ENCODE measurements around the gene GATAD2A. TPM values are rescaled to one million over a fixed set of nuclear protein-coding genes. Genes with fewer than 3 reads are reported as not detected.
"Not testable (repeated sequence)": the region's sequence is repeated elsewhere in the genome, so short reads cannot be mapped to it uniquely, and the experiment has no call there.

The GATAD2A gene, protein sequence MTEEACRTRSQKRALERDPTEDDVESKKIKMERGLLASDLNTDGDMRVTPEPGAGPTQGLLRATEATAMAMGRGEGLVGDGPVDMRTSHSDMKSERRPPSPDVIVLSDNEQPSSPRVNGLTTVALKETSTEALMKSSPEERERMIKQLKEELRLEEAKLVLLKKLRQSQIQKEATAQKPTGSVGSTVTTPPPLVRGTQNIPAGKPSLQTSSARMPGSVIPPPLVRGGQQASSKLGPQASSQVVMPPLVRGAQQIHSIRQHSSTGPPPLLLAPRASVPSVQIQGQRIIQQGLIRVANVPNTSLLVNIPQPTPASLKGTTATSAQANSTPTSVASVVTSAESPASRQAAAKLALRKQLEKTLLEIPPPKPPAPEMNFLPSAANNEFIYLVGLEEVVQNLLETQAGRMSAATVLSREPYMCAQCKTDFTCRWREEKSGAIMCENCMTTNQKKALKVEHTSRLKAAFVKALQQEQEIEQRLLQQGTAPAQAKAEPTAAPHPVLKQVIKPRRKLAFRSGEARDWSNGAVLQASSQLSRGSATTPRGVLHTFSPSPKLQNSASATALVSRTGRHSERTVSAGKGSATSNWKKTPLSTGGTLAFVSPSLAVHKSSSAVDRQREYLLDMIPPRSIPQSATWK
- 29.7 TPM for total RNA-seq
- long read RNA-seq, partial matches to known transcripts: 3 of 9 reads
- long read RNA-seq, other reads (novel, unspliced or antisense): 6 of 9 reads

DNA sequence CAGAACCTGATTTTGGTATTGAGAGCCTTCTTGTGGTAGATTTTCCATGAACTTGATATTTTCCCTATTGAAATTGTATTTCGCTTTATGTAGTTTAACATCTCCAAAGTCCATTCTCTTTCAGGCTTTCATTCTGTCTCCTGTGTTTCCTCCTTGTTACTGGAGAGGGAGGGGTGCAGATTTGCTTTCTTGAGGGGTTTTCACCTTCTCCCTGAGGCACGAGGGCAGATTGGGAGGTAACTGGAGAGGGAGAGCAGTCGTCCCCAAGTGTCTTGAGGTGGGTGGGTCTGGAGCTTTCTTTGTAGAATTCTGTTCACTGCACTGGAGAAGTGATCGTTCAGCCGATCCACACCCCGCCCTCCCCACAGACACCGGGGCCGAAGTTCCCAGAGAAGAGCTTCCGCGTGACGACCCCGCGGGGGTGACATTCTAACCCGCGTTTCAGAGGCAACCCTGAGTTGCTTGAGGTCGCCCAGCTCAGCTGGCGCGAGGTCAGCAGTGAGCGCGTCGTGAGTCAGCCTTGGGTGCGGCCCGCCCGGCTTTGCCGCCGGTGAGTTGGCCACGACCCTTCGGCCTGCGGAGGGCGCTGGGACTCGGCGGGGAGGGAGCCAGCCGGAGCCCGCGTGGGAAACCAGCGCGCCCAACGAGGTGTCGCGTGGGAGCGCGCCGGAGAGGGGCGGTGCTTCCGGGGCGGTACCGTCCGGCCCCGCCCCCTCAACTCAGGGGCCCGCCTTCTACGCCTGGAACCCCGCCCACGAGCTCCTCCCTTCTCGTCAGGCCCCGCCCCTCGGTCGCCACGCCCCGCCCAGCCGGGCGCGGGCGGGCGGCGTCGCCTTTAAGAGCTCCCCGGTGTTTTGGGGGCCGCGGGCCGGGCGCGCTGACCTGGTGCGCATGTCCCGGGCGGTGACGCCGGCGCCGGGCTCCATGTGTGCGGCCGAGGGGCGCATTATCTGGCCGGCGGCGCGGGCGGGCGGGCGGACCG, at the start of gene GATAD2A:
Gene GATAD2A (plus strand): TSS at position 797 of the 982 bp plus-strand sequence. CDS start 59,671 bp downstream, outside the sequence.
- DNase-seq (peak; percentile 97), ATAC-seq (peak; percentile 97)
- intact Hi-C loops (cut with micrococcal nuclease): no loop called here

DNA sequence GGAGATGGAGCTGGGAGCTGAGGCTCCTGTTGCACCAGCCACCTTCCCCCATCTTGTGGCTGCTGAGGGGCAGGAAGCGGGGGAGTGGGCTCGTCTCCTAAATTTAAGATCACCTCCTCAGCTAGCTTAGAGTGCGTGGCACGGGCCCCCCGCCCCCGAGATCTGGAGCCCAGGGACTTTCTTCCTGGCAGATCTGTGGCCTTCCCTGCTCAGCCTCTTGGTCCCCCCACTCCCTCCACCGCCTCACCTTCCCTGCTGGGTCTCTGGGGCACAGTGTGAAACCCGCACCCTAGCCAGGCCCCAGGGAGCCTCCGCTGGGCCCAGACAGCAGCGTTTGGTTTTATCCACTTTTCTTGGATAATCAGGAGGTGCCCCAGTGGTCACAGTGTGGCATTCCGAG, 49.0 kb upstream of the GATAD2A start:
- no peak for DNase-seq
- intact Hi-C loops (cut with micrococcal nuclease): no loop called here
- ATAC-seq: no peak

DNA sequence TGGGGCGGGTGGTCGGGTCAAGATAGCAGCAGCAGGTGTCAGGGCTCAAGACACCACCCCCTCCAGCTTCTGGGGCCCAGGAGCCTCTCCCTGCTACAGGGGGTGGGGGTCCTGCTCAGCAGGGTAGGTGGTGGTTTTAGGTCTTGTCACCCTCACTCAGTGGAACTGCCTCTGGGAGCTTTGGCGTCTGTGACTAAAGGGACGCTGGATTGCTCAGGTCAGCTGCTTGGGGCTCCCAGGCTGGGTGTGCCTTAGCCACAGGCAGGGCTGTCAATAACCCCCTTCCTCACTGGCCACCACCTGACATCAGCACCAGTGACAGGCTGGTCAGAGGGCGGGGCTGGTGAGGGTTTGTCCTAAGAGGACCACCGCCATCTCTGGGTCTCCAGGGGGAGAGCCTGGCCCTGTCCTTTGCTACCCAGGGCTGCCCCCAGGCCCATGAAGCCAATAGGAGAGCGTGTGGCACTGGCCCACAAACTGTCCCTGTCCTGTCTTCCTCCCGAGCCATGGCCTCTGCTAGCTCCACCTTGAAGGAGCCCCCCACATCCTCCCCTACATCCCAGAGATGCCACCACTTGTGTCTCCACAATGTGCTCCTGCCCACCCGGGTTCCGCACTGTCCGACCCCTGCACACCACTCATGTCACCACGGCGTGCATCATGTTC, 48.4 kb upstream of the GATAD2A start:
- intact Hi-C loops (cut with micrococcal nuclease): no loop called here
- no peak for DNase-seq

DNA sequence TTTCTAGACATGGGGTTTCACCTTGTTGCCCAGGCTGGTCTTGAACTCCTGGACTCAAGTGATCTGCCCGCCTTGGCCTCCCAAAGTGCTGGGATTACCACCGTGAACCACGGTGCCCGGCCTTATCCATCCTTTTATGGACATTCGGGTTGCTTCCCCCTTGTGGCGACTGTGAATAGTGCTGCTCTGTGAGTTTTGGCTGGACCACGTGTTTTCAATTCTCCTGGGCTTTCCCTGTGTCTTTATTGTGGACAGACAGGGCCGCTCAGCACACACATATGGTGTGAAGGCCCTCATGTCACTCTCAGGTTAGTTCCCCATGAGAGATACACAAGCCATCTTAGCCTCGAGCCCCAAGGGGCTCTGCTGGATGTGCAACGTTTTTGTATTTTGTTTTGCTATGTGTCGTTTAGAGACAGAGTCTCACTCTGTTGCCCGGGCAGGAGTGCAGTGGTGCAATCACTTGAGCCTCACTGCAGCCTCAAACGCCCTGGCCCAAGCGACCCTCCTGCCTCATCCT, 44.3 kb upstream of the GATAD2A start:
- peak; percentile 80 for DNase-seq
- intact Hi-C loops (cut with micrococcal nuclease): loop anchor here (5.0 kb wide), 1 partner anchor 131 kb away; no protein-coding TSS in a partner anchor

More for the DNA sequence above, 48.4 kb upstream of the GATAD2A start:
- ATAC-seq: no peak

DNA sequence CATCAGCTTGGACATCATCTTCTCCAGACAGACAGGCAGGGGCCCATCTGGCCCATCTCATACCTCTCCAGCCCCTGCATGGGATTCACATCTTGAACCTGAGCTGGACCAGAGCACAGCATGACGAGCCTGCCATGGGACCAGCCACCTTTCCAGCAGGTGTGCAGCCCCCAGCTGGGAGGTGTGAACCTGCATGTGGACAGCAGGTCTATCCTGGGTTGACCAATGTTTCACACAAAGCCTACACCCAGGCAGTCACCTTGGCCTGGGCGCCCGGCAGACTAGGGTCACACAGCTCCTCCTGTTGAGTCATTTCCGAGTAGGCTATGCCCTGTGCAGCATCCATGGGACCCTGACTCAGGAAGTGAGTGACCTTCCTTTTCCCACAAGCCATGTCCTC, 43.4 kb upstream of the GATAD2A start:
- no peak for ATAC-seq
- intact Hi-C loops (cut with micrococcal nuclease): loop anchor here (5.0 kb wide), 1 partner anchor 130 kb away; no protein-coding TSS in a partner anchor
- DNase-seq: no peak

More for the DNA sequence above, 44.3 kb upstream of the GATAD2A start:
- peak; percentile 80 for ATAC-seq

DNA sequence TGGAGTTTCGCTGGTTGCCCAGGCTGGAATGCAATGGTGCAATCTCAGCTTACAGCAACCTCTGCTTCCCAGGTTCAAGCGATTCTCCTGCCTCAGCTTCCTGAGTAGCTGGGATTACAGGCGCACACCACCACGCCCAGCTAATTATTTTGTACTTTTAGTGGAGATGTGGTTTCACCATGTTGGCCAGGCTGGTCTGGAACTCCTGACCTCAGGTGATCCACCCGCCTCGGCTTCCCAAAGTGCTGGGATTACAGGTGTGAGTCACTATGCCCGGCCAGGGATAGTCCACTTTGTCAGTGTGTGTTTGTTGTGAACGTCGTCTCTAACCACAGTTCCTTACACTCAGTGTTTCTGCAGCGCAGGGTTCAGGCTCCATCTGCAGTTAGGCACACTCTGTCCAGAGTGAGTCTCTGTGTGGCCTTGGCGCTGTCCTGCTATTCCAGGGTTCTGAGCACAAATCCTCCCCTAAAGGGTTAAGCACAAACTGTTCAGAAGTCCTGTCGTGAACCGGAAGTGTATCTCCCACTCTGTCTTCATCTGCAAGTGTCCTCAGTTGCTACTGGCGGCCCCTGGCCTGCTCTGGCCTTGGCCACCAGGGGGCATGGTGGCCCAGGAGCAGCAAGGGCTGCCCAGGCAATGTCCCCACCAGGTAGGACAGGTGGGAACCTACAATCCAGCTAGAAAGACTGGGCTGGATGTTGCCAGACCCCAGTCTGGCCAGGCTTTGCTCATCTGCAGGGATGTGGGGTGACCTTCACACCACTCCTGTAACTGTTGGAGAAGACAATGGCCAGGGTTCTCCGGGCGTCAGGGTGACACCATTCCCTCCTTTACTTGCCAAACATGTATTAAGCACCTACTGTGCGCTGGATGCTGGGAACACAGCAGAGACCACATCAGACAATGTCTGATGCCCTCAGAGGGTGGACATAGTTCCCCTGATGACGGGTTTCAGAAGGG, 38.8 kb upstream of the GATAD2A start:
- ATAC-seq: peak; percentile 86
- intact Hi-C loops (cut with micrococcal nuclease): no loop called here
- DNase-seq: peak; percentile 81

DNA sequence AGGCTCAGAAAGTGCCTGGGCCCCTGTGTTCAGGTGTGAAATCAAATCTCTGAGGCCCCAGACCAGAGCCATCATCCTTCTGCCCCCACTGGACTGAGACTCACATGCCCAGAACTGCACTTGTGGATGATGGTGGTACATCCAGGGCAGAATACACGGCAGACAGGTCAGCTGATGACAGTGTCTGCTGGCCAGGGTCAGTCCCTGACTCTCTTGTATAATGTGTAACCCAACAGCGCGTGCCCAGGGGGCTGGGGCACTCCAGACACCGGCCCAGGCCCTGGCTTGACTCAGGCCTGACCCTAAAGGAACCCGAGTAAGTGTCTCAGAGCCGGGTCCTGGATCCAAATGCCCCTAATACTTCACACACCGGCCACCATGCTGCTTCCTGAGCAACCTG, 37.4 kb upstream of the GATAD2A start:
- DNase-seq: no peak
- ATAC-seq: no peak

DNA sequence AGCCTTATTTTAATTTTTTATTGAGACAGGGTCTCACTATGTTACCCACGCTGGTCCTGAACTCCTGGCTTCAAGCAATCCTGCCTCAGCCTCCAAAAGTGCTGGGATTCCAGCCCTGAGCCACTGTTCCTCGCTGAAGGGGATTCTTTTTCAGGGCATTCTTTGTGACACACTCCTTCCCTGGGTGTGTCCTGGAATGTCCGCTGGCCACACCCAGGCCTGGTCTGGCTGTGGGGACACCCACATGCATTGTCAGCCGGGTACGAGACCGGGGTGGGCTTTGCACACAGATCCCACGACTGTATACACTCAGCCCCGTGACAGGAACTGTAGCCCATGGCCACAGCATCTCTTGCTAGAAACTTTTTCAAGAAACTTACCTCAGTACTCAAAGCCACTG, 34.4 kb upstream of the GATAD2A start:
- ATAC-seq: no peak
- intact Hi-C loops (cut with micrococcal nuclease): no loop called here

More for the DNA sequence above, 37.4 kb upstream of the GATAD2A start:
- intact Hi-C loops (cut with micrococcal nuclease): no loop called here

DNA sequence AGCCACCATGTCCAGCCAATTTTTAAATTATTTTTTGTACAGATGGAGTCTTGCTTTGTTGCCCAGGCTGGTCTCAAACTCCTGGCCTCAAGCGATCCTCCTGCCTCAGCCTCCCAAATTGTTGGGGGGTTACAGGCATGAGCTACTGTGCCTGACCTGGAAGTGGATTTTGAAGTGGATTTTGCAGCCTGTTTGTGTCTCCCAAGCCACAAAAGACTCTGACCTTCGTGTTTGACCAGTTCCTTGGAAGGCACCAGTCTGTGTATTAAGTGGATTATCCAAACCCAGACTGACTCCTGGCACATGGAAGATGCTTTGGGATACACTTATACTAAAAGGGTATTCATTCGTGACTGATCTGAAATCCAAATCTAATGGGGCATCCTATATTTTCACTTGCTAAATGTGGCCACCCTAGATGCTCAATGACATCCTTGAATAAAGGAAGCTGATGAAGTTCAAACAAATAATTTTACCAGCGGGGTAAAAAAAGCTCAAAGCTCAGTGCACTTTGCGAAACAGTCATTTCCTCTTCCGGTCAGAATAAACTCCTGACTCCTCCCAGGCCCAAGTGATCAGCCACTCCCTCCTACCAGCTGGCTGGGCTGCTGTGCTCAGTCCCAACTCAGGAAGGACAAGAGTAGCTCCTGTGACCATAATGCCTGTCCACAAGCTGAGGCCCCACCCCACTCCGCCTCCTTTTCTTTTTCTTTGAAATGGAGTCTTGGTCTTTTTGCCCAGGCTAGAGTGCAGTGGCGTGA, 32.6 kb upstream of the GATAD2A start:
- intact Hi-C loops (cut with micrococcal nuclease): no loop called here
- ATAC-seq: peak; percentile 90
- DNase-seq: peak; percentile 62

More for the DNA sequence above, 34.4 kb upstream of the GATAD2A start:
- DNase-seq: no peak

DNA sequence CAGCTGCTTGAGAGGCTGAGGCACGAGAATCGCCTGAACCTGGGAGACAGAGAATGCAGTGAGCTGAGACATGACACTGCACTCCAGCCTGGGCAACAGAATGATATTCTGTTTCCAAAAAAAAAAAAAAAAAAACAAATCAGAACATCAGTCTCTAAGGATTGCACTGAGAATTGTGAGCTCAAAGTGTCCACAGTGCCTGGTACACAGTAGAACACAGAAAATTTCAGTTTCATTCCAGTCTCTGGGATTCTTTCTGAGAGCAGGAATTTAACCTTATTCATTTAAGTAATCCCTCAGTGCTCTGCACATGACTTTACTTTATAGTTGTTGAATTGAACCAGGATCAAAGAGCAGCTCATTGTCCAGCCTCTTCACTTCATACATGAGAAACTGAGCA, 25.9 kb upstream of the GATAD2A start:
- DNase-seq (no peak), ATAC-seq (no peak)
- intact Hi-C loops (cut with micrococcal nuclease): no loop called here

DNA sequence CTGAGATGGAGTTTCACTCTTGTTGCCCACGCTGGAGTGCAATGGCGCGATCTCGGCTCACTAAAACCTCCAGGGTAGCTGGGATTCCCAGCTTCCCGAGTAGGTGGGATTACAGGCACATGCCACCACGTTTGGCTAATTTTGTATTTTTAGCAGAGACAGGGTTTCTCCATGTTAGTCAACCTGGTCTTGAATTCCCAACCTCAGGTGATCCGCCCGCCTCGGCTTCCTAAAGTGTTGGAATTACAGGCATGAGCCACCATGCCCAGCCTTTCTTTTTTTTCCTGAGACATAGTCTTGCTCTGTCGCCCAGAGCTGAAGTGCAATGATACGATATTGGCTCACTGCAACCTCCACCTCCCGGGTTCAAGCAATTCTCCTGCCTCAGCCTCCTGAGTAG, 25.2 kb upstream of the GATAD2A start:
- intact Hi-C loops (cut with micrococcal nuclease); ATAC-seq; DNase-seq: not testable (repeated sequence)

DNA sequence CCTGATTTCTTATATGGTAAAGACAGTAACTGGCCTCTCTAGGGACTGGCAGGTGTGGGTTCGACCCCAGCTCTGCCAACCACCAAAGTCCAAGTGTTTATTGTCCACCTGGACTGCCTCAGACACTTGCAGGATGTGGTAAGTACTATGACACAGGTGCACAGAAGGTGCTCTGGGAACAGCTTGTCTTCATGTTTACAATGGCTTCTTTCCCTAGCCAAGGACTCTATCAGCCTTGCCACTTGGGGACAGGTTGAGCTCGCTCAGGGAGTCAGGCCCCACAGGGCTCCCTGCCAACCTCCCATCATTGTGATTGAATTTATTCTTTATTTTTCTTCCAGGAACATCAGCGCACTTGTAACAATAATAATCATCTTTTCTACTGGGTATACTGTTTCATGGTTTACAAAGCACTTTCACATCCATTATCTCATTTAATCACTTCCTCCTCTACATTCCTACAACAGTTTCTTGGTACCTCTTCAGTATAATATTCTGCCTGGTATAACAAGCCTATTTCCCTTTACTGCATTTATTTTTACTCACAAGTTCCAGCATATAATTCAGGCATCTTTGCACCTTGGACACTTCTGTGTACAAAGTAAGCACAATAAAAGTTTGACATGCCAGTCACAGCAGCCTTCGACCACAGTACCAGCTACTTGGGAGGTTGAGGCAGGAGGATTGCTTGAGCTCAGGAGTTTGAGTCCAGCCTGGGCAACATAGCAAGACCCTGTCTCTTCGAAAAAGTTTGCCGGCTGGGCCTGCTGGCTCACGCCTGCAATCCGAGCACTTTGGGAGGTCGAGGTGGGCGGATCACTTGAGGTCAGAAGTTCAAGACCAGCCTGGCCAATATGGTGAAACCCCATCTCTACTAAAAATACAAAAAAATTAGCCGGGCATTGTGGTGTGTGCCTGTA, 24.2 kb upstream of the GATAD2A start:
- ATAC-seq: no peak
- DNase-seq: no peak
- intact Hi-C loops (cut with micrococcal nuclease): no loop called here

DNA sequence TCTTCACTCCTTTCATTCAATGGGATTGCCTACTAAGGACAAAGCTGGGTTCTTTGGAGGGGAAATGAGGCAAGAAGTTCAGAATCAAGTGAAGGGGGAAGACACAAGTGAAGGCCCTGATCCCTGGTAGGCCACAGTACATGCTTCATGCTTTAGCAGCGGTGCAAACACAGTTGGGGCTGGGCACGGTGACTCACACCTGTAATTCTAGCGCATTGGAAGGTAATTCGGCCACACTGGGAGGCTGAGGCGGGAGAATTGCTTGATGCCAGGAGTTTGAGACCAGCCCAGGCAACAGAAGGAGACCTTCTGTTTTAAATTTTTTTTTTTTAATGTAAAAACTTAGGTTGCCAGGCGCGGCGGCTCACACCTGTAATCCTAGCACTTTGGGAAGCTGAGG, 23.4 kb upstream of the GATAD2A start:
- ATAC-seq (no peak), DNase-seq (no peak)
- intact Hi-C loops (cut with micrococcal nuclease): no loop called here

DNA sequence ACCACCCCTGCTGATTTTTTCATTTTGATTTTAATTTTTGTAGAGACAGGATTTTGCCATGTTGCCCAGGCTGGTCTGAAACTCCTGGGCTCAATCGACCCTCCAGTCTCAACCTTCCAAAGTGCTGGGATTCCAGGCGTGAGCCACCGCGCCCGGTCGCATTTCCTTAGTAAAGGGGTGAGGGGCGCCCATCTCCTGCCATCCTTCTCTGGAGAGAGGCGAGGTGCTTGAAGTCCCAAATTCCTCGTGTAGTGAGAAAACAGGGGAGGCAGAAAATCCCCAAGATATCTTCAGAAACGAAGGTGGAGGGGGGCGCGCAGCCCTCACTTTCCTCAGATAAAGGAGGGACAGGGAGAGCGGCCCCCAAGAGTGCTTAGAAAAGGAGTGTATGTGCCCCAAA, 21.0 kb upstream of the GATAD2A start:
- DNase-seq (no peak), ATAC-seq (no peak)
- intact Hi-C loops (cut with micrococcal nuclease): no loop called here

DNA sequence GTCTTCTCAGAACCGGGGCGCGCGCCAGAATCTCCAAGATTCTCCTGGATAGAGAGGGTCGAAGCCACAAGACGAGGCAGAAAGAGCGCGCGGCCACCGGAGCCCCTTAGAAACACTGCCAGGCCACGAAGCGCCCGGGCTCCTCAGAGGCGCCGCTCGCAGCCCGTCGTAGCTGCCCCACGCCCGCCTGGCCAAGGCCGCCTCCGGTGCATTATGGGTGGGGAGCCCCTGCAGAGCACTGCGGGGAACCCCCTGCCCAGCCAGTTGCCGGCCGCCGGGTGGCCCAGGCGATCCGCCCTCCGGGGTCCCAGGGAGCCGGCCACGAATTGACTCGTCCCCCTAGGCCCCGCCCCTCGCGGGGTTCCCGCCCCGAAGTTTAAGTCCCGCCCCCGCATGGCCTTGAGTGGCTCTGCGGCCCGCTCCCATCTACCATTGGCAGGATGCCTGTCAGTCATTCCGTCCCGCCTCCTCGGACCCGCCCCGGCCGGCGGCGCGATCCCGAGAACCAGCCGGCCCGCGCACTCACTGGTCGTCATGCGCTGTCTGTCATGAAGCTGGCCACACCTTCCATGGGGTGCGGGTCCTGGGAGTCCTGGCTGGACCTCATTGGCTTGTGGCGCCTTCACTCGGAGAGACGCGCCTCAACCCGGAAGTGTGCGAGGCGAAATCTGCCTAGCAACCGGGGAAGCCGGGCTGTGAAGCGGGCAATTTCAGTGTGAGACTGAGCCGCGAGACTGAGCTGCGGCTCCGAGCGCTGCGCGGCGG, 20.2 kb upstream of the GATAD2A start:
- DNase-seq (peak; percentile 100), ATAC-seq (peak; percentile 98)
- intact Hi-C loops (cut with micrococcal nuclease): no loop called here
